ENCODE measurements around the gene DUSP5.

DNA sequence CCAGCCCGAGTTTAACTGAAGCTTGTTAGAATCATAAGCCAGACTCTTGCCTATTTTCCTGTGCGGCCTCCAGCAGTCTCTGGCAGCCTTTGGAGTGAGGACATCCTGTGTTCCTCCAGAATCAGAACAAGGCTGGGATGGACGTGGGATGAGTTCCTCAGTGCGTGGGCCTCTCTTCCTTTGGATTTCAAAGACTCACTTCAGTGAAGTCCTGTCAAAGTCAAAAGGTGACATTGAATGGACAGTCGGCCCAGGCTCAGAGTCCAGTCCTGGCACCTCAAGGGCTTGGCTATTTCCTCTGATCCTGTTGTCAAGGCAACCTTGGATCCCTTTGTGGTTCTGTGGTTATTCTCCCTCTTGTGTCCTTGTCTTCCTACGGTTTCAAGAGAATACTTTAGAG is 48.4 kb downstream of the DUSP5 start:
- no peak for TF ChIP-seq CTCF (IDR thresholded peaks at IDR 0.05)
- TF ChIP-seq POLR2A (IDR thresholded peaks at IDR 0.05): no peak
